Keratinocyte (primary cell): ENCODE data around the gene SYTL1. TPM values are rescaled to one million over a fixed set of nuclear protein-coding genes. Genes with fewer than 3 reads are reported as not detected.

Experiments used
- DNase-seq: peaks from one replicate; pipeline ENCODE4 v3.0.0-alpha.2; 2011; ENCODE audit warnings: low read depth, missing footprints, low spot score
- FAIRE-seq: peaks from 2 replicates; lab custom pipeline; 2011; peaks lifted over from hg19 to GRCh38; lab: Jason Lieb, UNC
- H2AFZ ChIP-seq: 2 replicates; pipeline ENCODE4 v1.6.0; 2012; ENCODE audit warnings: low read length, control low read depth, inconsistent platforms; ENCODE audit not compliant: control insufficient read depth
- H3K27ac ChIP-seq: 2 replicates; pipeline ENCODE4 v1.5.1; 2011; ENCODE audit warnings: low read length; ENCODE audit not compliant: control insufficient read depth, insufficient read depth
- H3K27me3 ChIP-seq: 3 replicates; pipeline ENCODE4 v1.6.0; 2011; ENCODE audit warnings: low read length; ENCODE audit not compliant: control insufficient read depth, insufficient read depth; ENCODE audit errors: extremely low read depth
- H3K36me3 ChIP-seq, 2 experiments: 2 replicates in 1 of 2; 3 replicates in 1 of 2; pipeline ENCODE4 v1.5.1; 2011; ENCODE audit warnings: low read length in 2 of 2, mild to moderate bottlenecking in 1 of 2; ENCODE audit not compliant: control insufficient read depth in 2 of 2, insufficient read depth in 2 of 2; ENCODE audit errors: extremely low read depth in 1 of 2
- H3K4me1 ChIP-seq: 3 replicates; pipeline ENCODE4 v1.5.1; 2011; ENCODE audit warnings: low read length; ENCODE audit not compliant: control insufficient read depth, insufficient read depth; ENCODE audit errors: extremely low read depth
- H3K4me2 ChIP-seq: 3 replicates; pipeline ENCODE4 v1.6.0; 2011; ENCODE audit warnings: low read depth, low read length; ENCODE audit not compliant: control insufficient read depth, insufficient read depth; ENCODE audit errors: extremely low read depth
- H3K4me3 ChIP-seq, 3 experiments: fragments of 200-600 bp in 1 of 3; sonication (generic) in 1 of 3; 2 replicates in 2 of 3; 3 replicates in 1 of 3; pipeline ENCODE4 v1.5.1; 2011 to 2016; ENCODE audit warnings: low read length in 3 of 3, mild to moderate bottlenecking in 3 of 3, control low read depth in 2 of 3, inconsistent platforms in 1 of 3, low read depth in 1 of 3, mixed read lengths in 1 of 3, mixed run types in 1 of 3, moderate library complexity in 1 of 3; ENCODE audit not compliant: control insufficient read depth in 2 of 3, insufficient read depth in 2 of 3; ENCODE audit errors: extremely low read depth in 1 of 3
- H3K79me2 ChIP-seq: 2 replicates; pipeline ENCODE4 v1.6.0; 2012; ENCODE audit warnings: low read length; ENCODE audit not compliant: control insufficient read depth, insufficient read depth
- H3K9ac ChIP-seq: 3 replicates; pipeline ENCODE4 v1.6.0; 2011; ENCODE audit warnings: low read length; ENCODE audit not compliant: control insufficient read depth, insufficient read depth; ENCODE audit errors: extremely low read depth
- H3K9me1 ChIP-seq: 3 replicates; pipeline ENCODE4 v1.6.0; 2011; ENCODE audit warnings: low read length; ENCODE audit not compliant: control insufficient read depth, insufficient read depth; ENCODE audit errors: extremely low read depth
- H3K9me3 ChIP-seq: 2 replicates; pipeline ENCODE4 v1.5.1; 2012; ENCODE audit warnings: low read depth, low read length; ENCODE audit not compliant: control insufficient read depth
- H4K20me1 ChIP-seq: 3 replicates; pipeline ENCODE4 v1.6.0; 2011; ENCODE audit warnings: low read length; ENCODE audit not compliant: control insufficient read depth, insufficient read depth; ENCODE audit errors: extremely low read depth
- CTCF ChIP-seq, 3 experiments: IDR thresholded peaks in 1 of 3; conservative IDR thresholded peaks in 1 of 3; optimal IDR thresholded peaks in 1 of 3; 2 replicates in 2 of 3; 3 replicates in 1 of 3; pipeline versions ENCODE3 to v1.5.1; 2011; ENCODE audit warnings: low read length in 3 of 3, mild to moderate bottlenecking in 3 of 3, moderate library complexity in 2 of 3, control low read depth in 1 of 3, inconsistent platforms in 1 of 3; ENCODE audit not compliant: insufficient read depth in 2 of 3; ENCODE audit errors: extremely low read depth in 1 of 3
- EZH2 ChIP-seq: IDR thresholded peaks from one replicate; pipeline ENCODE4 v1.6.1; 2012; ENCODE audit warnings: inconsistent platforms, mild to moderate bottlenecking, low read length, moderate library complexity
- dilution Hi-C: fragments of 300-500 bp; cut with MboI; formaldehyde crosslinking; loops from one replicate; pipeline ENCODE4 v1.7.0; 2020; ENCODE audit warnings: low sequenced_read_pairs; ENCODE audit not compliant: extremely low pct_ligation_motif_present
- polyA plus RNA-seq, 5 experiments: library from polyadenylated mRNA; depleted of rRNA in 3 of 5; stranded (reverse) in 3 of 5; stranded (forward) in 1 of 5; unstranded in 1 of 5; fragments of >200 nt; gene quantifications; 1 replicate in 1 of 5; 2 replicates in 3 of 5; 3 replicates in 1 of 5; pipeline versions ENCODE4 v1.2.1 to v1.2.3, GENCODE V29; 2011 to 2012; ENCODE audit warnings: missing spikeins in 2 of 5, low read depth in 1 of 5, low replicate concordance in 1 of 5

The SYTL1 gene
- polyA plus RNA-seq, 1 donor (not counting 4 experiments of a cell fraction or from before 2014, with no cell fraction given), result 15.6 TPM

GRCh38 chr1:27342778-27343638, 1.2 kb downstream of the SYTL1 start:
- Histone ChIP-seq H3K4me1 (peaks cover 35% of the 10 kb centered on the region), H3K4me2 (peak overlapping the region; percentile 97), H4K20me1 (no peaks in the 10 kb centered on the region)

GRCh38 chr1:27343639-27344025, 1.8 kb downstream of the SYTL1 start:
- Histone ChIP-seq H3K4me1 (peaks cover 37% of the 10 kb centered on the region), H3K27ac (peak overlapping the region; percentile 87), H3K27me3 (no peaks in the 10 kb centered on the region), H3K9ac (peak overlapping the region; percentile 77), H2AFZ (peak overlapping the region; percentile 20), H3K9me1 (no peaks in the 10 kb centered on the region), H3K79me2 (peaks cover 10% of the 10 kb centered on the region), H3K4me3 (peak overlapping the region; percentile 66 to 89 (median 77)), H4K20me1 (no peaks in the 10 kb centered on the region), H3K36me3 (peaks cover 4 to 9% of the 10 kb centered on the region in 2 experiments), H3K9me3 (no peaks in the 10 kb centered on the region), H3K4me2 (peak overlapping the region; percentile 97)
- FAIRE-seq (no peak), DNase-seq (no peak)
- no peak for TF ChIP-seq CTCF (optimal IDR thresholded peaks at IDR 0.05 in 1 of 3, IDR thresholded peaks at IDR 0.05 in 1 of 3, conservative IDR thresholded peaks at IDR 0.05 in 1 of 3; ENCODE audit: extremely low read depth in 1 of 3, insufficient read depth in 2 of 3, low read length in 3 of 3)
- dilution Hi-C loops, result no loop called here

More at GRCh38 chr1:27342778-27343638, 1.2 kb downstream of the SYTL1 start:
- no peaks in the 10 kb centered on the region for H3K9me3 ChIP-seq
- H3K79me2 ChIP-seq, result peaks cover 10% of the 10 kb centered on the region
- peak overlapping the region; percentile 87 for H3K27ac ChIP-seq
- TF ChIP-seq EZH2 (no peak), CTCF (optimal IDR thresholded peaks at IDR 0.05 in 1 of 3, IDR thresholded peaks at IDR 0.05 in 1 of 3, conservative IDR thresholded peaks at IDR 0.05 in 1 of 3; ENCODE audit: extremely low read depth in 1 of 3, insufficient read depth in 2 of 3, low read length in 3 of 3) (peak in 1 of 3 experiments; percentile 3)
- H3K36me3 ChIP-seq, result peaks cover 4 to 9% of the 10 kb centered on the region in 2 experiments
- H3K27me3 ChIP-seq, result no peaks in the 10 kb centered on the region
- peak overlapping the region; percentile 77 for H3K9ac ChIP-seq
- H3K4me3 ChIP-seq, result peak overlapping the region; percentile 66 to 89 (median 77)
- H3K9me1 ChIP-seq, result no peaks in the 10 kb centered on the region
- DNase-seq (peak; percentile 90), FAIRE-seq (peak; percentile 75)
- dilution Hi-C loops, result no loop called here
- H2AFZ ChIP-seq, result peak overlapping the region; percentile 70
